NCI-H1092 (cell line): Measurements from ENCODE around the gene UCN2.
A peak's percentile ranks its signal among the peaks of the same experiment; 100 is the strongest.
"Not testable (repeated sequence)": the region's sequence is repeated elsewhere in the genome, so short reads cannot be mapped to it uniquely, and the experiment has no call there.

Experiments used
- DNase-seq: peaks from one replicate; lab custom pipeline; 2025; lab: John Stamatoyannopoulos, UW

Gene UCN2

GRCh38 chr3:48561045-48561736 is 2.4 kb downstream of the UCN2 start:
- DNase-seq = no peak

- DNase-seq = no peak
Observed at GRCh38 chr3:48560648-48561018, 2.9 kb downstream of the UCN2 start.

GRCh38 chr3:48558493-48559134 is 5.0 kb downstream of the UCN2 start:
- no peak for DNase-seq

- peak; percentile 96 for DNase-seq
Observed at GRCh38 chr3:48556796-48557626, 6.6 kb downstream of the UCN2 start, which contains the start of gene PFKFB4. PFKFB4 (minus strand) TSS chr3:48556803; CDS start chr3:48556777, 26 bp downstream.

- DNase-seq = no peak
Observed at GRCh38 chr3:48555949-48556795, 7.4 kb downstream of the UCN2 start.

- no peak for DNase-seq
Observed at GRCh38 chr3:48555231-48555948, 8.2 kb downstream of the UCN2 start.

GRCh38 chr3:48553886-48554845 is 9.4 kb downstream of the UCN2 start:
- DNase-seq = no peak

- DNase-seq = no peak
Observed at GRCh38 chr3:48553361-48553760, 10.2 kb downstream of the UCN2 start.

- no peak for DNase-seq
Observed at GRCh38 chr3:48552111-48552951, 11.2 kb downstream of the UCN2 start.

GRCh38 chr3:48551651-48552050 is 11.9 kb downstream of the UCN2 start:
- not testable (repeated sequence) for DNase-seq

GRCh38 chr3:48548729-48549705 is 14.6 kb downstream of the UCN2 start:
- peak; percentile 58 for DNase-seq

- no peak for DNase-seq
Observed at GRCh38 chr3:48548126-48548525, 15.5 kb downstream of the UCN2 start.

GRCh38 chr3:48546203-48546829 is 17.3 kb downstream of the UCN2 start:
- no peak for DNase-seq

GRCh38 chr3:48544141-48544540 is 19.4 kb downstream of the UCN2 start:
- DNase-seq = no peak

GRCh38 chr3:48543271-48543866 is 20.2 kb downstream of the UCN2 start:
- DNase-seq = no peak

GRCh38 chr3:48538451-48538850 is 25.1 kb downstream of the UCN2 start:
- DNase-seq = no peak

GRCh38 chr3:48536785-48537184 is 26.8 kb downstream of the UCN2 start:
- no peak for DNase-seq
